Activated T-cell treated with anti-CD3 and anti-CD28 coated beads for 48 hours (primary cell): ENCODE results near the gene GRIK5.
"Not testable (repeated sequence)": the region's sequence is repeated elsewhere in the genome, so short reads cannot be mapped to it uniquely, and the experiment has no call there.

Experiments used
- DNase-seq: peaks from one replicate; pipeline ENCODE4 v3.0.0-alpha.2; 2020; ENCODE audit warnings: low read depth

Gene GRIK5

DNA sequence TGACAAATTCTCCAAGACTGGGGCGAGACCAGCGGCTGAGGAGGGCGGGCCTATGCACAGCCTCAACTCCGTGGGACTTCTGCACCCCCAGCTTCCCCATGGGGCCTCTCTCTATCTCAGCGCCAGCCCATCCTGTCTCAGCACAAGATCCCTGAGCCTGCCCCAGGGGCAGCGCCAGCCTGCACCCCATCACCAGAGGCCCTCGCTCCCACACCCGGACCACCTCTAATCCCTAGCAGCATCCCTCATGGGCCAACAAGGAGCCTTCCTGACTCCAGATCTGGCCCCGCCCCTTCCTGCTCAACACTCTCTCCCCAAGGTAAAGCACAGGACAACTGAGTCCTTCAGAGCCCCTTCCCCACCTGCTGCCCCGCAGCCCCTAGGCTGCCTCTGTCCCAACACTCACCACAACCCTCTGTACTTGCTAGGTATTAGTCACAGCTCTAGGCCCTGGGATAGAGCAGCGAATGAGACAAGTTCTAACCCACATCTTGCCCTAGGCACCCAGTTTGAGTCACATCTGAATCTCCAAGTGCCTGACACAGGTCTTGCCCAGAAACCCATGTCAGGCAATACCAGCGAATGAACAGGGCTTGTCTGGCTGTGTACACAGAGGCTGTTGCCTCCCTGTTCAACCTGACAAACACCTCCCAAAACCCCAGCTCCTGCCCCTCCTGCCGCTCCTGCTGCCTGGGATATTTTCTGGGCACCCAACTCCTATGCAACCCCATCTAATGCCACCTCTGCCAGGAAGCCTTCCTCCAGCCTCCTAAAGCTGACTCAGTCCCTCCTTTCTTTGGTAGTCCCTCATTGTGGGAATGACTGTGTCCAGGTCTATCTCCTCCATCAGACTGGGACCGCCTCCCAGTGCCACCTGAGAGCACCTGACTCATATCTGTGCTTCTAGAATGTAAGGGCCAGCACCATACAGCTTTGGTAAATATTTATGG lies 18.6 kb downstream of the GRIK5 start:
- peak; percentile 40 for DNase-seq

DNA sequence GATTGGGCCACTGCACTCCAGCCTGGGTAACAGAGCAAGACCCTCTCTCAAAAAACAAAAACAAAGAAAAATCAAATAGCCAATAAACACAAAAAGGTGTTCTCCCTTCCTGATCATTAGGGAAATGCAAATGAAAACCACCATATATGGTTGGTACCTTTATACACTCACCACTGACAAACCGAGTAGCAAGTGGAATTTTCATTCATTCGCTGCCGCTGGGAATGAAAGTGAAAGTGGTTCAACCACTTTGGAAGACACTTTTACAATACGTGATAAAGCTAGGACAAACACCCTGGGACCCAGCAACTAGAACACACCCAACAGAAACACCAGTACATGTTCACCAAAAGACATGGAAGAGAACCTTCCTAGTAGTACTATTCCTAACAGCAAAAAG lies 21.0 kb downstream of the GRIK5 start:
- no peak for DNase-seq

DNA sequence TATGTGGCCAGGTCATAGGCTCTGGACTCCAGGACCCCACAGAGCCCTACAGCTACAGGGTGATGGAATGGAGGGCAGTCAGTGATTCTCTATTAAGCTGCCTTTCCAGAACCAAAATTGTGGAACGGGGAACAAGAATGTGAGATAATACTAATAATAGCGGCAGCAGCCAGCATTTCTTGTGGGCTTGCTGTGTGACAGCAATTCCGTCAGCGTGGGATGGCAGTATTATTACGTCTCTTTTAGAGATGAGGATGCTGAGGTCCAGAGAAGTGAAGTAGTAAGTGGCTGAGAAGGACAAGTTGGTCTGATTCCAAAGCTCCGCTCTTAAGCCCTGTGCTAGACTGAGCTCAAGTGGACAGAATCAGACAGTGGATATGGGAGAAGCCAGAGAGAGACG lies 24.4 kb downstream of the GRIK5 start:
- no peak for DNase-seq

DNA sequence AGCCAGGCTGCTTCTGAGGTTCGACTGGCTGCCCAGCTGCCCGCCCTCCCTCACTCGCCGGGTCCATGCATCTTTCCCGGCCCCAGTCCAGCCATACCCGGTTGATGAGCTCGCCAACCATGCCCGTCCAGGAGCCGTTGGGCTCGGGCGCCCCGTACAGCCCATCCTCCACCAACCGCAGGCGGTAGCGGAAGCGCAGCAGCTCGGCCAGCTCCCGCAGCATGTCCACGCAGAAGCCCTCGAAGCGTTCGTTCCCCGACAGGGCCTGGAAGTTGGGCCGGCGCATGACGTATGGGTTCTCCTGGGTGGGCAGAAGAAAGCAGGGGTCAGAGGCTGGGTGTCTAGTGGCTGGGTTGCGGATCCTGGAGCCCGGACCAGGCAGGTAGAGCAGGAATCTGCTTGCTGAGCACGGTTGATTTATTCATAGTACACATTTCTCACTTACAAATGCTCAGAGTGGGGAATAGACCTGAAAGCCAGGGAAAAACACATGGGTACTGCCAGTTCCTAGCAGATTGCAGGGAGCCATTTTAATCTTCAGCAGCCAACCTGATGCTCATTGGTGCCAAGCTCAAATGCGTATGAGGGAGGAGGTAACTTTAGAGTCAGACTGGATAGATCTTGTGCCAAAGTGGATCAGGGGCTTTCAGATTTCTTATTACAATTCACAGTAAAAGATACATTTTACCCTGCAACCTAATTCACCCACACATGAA lies 27.4 kb downstream of the GRIK5 start:
- DNase-seq = no peak

DNA sequence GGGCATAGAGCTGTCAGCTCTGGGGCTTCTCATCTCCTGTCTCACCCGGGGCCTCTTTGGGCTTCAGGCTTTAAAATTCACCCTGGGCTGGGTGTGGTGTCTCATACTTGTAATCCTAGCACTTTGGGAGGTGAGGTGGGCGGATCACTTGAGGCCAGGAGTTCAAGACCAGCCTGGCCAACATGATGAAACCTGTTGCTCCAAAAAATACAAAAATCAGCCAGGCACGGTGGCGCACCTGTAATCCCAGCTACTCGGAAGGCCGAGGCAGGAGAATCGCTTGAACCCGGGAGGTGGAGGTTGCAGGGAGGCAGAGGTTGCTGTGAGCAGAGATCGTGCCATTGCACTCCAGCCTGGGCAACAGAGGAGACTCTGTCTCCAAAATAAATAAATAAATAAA lies 29.5 kb downstream of the GRIK5 start:
- not testable (repeated sequence) for DNase-seq

DNA sequence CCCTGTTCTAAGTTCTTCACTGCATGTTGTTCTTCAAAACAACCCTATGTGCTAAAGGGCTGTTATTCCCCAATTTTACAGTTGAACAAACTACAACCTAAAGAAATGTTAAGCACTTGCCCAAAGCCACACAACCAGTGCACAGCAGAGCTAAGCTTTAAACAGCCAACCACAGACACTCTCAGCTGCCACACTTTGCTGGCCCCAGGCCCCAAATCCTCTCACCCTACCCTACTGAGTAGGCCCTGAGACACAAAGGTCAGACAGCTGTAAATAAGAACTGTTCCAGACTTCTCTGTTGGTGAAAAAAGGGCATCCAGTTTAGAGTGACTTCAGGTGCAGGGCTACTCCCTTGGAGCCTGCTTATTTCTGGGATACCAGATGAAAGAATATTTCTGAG lies 30.0 kb downstream of the GRIK5 start:
- DNase-seq = no peak

DNA sequence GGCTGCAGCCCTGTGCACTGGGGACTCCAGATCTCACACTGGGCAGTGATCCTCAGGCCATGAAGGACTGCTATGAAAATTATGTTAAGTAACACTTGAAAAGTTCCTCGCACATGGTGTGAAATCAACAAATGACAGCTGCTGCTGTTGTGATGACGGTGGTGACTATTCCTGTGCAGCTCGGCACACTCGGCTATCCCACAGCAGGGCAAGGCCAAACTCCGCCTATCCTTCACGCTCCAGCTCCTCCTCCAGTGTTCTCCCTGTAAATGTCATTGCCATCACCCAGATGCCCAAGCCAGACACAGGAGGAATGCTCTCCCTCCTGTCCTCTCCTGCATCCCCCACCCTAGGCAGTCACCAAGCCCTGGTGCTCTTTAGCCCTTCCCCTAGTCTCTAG lies 31.3 kb downstream of the GRIK5 start:
- no peak for DNase-seq

DNA sequence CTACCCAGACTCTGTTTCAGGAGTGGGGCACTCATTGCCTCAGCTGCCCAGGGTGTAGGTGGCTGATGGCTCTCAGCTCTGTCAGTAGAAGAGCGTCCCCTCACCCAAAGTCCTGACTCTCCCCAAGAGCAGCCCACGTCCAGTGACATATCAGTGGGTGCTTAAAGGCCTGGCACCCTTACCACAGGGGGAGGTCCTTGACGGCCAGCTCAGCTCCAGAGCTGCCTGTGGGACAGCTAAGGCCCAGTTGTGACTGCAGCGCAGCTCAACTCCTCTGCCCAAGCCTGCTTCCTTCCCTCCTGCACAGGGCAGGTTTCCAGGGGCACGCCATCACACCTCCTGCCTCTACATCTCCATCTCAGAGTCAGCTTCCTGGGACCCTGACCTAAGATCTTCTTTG lies 32.4 kb downstream of the GRIK5 start:
- no peak for DNase-seq

DNA sequence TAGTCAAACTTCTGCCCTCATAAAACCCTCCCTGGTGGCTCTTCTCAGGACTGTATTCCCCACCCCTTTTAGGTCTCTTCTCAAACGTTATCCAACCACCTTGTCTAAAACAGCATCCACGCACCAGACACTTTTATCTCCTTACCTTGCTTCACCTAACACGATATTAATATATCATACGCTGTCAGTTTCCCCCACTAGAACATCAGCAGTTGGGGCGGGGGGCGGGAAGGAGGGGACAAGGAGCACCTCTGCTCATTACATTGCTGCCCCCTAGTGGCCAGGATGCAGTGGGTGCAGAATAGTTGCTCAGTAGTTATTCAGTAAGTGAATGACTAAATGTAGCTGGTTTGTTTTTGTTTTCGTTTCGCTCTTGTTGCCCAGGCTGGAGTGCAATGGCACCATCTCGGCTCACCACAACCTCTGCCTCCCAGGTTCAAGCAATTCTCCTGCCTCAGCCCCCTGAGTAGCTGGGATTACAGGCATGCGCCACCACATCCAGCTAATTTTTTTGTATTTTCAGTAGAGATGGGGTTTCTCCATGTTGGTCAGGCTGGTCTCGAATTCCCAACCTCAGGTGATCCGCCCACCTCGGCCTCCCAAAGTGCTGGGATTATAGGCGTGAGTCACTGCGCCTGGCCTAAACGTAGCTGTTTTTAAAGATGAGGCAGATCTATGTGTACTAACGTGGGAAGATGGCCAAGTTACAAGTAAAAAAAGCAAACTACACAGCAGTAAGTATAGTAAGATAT lies 35.2 kb downstream of the GRIK5 start:
- DNase-seq = peak; percentile 50

DNA sequence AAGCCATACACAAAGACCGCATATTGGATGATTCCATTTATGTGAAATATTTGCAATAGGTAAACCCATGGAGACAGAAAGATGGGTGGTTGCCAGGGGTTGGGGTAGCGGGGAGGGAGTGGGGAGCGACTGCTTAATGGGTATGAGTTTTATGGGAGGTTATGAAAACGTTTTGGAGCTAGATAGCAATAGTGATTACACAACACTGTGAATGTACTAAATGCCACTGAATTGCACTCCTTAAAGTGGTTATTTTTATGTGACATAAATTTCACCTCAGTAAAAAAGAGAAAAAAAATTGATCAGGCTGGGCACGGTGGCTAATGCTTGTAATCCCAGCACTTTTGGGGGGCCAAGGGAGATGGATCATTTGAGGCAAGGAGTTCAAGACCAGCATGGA lies 36.6 kb downstream of the GRIK5 start:
- no peak for DNase-seq

DNA sequence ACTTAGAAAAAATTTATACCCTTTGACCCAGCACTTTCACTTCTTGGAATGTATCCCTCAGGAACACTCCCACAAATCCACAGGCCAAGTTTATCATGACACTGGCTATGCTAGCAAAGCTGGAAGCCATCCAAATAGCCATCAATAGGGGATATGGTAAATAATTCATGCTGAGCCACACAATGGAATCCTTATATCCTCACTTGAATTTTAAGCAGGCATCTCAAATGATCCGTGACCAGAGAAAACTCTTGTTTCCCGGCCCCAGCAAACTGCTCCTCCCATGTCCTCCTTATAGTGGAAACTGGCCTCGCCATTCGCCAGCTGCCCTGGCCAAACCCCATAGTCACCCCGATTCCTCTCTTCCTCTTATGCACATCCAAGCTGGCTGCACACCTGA lies 37.6 kb downstream of the GRIK5 start:
- no peak for DNase-seq

DNA sequence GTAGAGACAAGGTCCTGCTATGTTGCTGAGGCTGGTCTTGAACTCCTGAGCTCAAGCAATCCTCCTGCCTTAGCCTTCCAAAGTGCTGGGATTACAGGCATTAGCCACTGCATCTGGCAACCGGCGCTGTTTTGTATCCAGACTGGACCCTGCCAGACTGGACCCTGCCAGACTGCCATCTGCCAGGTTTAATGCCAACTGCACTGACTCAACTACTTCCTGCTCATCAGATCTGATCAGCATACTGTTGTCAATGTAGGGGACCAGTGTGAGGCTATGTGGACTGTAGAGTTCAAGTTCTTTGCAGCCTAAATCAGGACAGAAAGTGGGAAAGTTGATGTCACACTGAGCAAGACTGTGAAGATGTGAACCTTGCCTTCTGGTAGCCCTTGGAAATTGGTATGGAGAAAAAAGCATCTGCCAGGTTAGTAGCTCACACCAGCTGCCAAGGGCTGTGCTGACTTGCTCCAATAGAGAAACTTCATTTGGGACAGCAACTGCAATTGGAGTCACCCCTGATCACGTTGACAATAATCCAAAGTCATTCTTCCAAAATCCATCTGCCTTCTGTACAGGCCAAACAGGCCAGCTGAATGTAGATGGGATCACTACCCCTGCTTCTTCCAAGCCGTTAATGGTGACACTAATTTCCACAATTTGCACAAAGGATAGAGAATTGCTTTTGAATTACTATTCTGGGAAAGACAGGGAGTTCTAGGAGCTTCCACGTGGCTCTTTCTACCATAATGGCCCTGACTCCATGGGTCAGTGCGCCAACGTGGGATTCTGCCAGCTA lies 39.2 kb downstream of the GRIK5 start:
- no peak for DNase-seq

DNA sequence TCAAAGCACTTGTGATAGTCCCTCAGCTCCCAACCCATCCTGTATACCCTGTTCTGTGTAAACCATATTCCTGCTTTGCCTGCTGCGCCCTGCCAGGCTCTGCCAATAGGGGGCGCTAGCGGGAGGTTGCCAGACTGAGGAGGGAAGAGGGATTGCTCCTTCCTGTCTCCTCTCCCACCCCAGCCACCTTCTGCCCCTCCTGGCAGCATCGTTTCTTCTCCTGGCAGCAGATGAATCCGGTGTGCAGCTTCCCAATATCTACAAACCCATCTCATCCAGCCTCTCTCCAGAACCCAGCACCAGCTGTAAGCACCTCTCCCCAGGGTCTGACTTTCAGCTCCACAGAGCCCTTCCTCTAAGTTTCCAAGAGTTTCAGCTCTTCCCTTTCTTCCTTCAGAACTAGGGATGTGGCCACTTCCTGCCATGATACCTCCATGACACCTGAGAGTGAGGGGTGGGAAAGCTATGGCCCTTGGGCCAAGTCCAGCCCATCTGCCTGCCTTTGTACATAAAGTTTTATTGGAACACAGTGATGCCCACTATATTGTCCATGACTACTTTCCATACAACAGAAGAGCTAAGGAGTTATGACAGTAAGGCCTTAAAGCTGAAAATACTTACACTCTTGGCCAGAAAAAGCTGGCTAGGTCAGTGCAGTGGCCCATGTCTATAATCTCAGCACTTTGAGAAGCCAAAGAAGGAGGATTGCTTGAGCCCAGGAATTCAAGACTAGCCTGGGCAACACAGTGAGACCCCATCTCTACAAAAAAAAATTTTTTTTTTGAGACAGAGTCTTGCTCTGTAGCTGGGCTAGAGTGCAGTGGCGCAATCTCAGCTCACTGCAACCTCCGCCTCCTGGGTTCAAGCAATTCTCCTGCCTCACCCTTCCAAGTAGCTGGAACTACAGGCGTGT lies 41.4 kb downstream of the GRIK5 start:
- peak; percentile 49 for DNase-seq

DNA sequence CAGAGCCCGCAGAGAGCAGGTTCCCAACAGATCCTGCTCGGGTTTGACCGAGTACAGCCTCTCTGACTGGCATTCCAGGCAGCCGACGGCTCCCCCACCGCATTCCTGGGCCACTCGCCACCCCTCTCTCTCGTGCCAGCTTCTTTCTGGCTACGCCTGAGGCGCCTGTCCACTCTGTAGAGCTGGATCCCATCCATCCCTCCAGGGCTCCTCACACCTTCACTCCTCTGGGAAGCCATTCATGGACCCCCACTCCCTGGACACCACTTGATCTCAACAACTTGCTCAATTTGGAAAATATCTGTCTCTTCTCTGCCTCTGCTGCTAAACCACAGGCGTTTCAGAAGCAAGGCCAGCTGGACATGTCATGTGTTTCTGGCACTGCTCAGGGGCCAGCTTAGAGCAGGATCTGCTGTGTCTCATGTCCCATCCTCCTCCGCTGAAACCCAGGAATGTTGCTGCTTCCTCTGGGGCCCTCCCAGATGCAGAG lies 45.3 kb downstream of the GRIK5 start:
- DNase-seq = no peak

DNA sequence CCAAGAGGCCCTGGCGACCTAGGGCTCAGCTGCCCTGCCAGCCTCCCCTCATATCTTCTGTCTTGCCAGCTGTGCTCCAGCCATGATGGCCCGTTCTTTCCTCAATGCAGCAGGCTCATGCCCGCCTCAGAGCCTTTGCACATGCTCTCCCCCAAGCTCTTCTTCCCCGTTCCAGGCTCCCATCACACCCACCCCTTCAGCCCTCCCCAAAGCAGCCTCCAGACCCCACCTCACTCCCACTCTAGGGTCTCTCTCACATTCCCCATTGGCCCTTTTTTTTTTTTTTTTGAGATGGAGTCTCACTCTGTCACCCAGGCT lies 46.1 kb downstream of the GRIK5 start:
- DNase-seq = no peak

DNA sequence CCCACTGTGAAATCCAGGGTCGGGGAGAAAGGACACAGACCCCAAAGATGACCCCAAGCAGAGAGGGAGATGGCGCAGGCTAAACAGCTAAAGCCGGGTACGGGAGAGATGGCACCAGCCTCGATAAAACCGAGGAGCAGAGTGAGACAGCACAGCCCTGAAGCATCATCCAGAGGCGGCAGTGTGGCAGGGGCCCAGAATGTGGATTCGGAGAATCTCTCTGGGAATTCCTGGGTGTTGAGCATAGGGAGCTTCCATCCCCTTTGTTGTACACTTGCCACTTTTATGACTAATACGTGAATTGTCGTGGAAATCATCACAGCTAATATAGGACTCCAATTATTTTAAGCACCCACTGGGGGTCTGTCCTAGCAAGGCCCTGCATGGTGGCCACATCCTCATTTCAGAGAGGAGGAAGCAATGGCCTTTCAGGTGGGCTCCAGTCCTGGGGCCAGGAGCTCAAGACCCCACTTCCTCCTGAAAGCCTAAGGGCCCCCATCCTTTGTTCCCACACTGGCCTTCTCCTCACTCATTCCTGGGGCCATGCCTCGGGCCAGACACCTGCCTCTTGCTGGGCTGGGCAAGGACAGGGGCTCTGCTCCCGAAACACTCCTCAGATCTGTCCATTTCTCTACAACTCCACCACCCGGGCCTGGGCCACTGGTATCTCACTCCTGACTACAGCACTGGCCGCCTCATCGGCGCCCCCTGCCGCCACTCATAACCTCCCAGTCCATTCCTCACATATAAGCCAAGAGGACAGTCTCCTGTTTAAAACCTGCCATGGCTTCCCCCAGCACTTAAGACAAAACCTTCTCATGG lies 46.7 kb downstream of the GRIK5 start:
- DNase-seq = peak; percentile 13

DNA sequence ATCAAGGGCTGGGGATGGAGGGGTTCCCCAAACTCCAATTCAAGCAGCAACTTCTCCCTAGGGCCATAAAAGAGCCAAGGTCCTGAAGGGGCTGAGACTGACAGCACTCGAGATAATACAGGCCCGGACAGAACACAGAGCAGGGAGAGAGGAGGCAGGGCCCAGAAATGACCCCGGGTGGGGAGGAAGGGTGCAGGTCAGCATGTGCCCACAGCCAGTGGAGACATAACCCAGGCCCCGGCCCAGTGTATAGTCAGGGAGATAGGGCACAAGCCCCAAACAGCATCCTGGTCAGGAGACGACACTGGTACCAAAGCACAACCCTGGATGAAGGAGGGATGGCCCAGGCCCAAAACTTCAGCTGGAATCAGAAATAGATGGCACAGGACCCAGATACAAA lies 47.4 kb downstream of the GRIK5 start:
- no peak for DNase-seq

DNA sequence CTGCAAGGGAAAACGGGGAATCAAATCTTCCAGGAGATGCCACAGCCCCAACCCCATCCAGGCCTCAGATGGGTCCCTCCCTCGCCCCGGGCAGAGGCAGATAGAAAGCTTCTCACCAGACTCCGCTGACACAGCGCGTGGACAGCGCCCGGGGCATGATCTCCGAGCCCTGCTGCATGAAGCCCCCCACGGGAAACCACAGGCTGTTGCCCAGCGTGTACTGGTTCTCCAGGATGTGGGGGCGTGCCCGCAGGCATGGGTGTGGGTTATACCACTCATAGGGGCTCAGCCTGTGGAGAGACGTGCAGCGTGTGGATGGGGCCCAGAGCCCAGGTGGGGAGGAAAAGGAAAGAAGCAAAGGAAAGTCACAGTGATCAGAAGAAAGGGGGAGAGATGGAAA lies 48.8 kb downstream of the GRIK5 start:
- DNase-seq = no peak

DNA sequence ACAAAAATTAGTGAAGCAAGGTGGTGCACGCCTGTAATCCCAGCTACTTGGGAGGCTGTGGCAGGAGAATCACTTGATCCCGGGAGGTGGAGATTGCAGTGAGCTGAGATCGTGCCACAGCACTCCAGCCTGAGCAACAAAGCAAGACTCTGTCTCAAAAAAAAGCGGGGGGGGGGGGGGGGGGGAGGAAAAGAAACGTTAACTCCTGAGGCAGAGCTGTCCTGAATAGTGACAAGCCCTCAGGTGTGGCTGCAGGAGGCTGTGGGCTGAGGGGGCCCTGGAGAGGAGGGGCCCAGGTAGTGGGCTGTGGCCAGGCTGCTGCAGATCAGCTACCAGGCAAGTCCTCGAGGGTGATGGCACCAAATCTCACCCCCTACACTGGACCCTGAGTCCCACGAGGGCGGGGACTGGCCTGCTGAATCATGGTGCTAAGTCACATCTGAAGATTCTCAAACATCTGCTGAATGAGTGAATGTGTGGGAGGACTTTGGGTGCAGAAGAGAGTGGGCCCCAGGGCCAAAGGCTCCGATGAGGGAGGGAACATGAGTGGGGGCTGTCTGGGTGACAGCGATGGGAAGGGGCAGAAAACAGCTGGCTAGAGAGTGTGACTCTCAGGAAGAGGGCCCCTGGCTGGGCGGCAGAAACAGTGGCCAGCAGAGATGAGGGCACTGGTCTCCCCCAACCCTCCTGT lies 51.4 kb downstream of the GRIK5 start:
- DNase-seq = no peak
